Endothelial cell (in vitro differentiated cells): ENCODE data around the gene ARMH4. TPM values are rescaled to one million over a fixed set of nuclear protein-coding genes. Genes with fewer than 3 reads are reported as not detected.

Experiments
- DNase-seq: peaks from one replicate; pipeline ENCODE4 v3.0.0; 2021; ENCODE audit warnings: low spot score
- H3K27ac Mint-ChIP-seq: one replicate; pipeline ENCODE4 v1.8.0; 2021; ENCODE audit warnings: mixed read lengths, inconsistent platforms; ENCODE audit not compliant: unreplicated experiment
- H3K27me3 Mint-ChIP-seq: one replicate; pipeline ENCODE4 v1.8.0; 2021; ENCODE audit warnings: mild to moderate bottlenecking, moderate library complexity, mixed read lengths, inconsistent platforms; ENCODE audit not compliant: unreplicated experiment
- H3K36me3 Mint-ChIP-seq: one replicate; pipeline ENCODE4 v1.8.0; 2021; ENCODE audit warnings: mild to moderate bottlenecking, low read depth, mixed read lengths, inconsistent platforms; ENCODE audit not compliant: unreplicated experiment
- H3K4me1 Mint-ChIP-seq: one replicate; pipeline ENCODE4 v1.8.0; 2021; ENCODE audit warnings: mild to moderate bottlenecking, mixed read lengths, inconsistent platforms; ENCODE audit not compliant: unreplicated experiment
- H3K4me3 Mint-ChIP-seq: one replicate; pipeline ENCODE4 v1.8.0; 2021; ENCODE audit warnings: mild to moderate bottlenecking, mixed read lengths, inconsistent platforms; ENCODE audit not compliant: unreplicated experiment
- H3K9me3 Mint-ChIP-seq: one replicate; pipeline ENCODE4 v1.8.0; 2021; ENCODE audit warnings: mixed read lengths, inconsistent platforms; ENCODE audit not compliant: unreplicated experiment
- total RNA-seq: library from RNA; stranded (reverse); fragmentation: NEBNext Ultra II Directional; extraction: Animal tissue kit (Norgen Biotek cat#: 25700); gene quantifications from one replicate; pipeline ENCODE4 v1.2.1, GENCODE V29; 2021; ENCODE audit not compliant: unreplicated experiment
- TF ChIP-seq, protein P1 (sequence below): fragments of 200-600 bp; sonication (generic); IDR thresholded peaks from one replicate; pipeline ENCODE4 v1.5.0; 2021; ENCODE audit warnings: antibody characterized with exemption; ENCODE audit not compliant: unreplicated experiment

ARMH4 gene
- total RNA-seq, 1 donor from 2014 or later = 10.5 TPM

DNA sequence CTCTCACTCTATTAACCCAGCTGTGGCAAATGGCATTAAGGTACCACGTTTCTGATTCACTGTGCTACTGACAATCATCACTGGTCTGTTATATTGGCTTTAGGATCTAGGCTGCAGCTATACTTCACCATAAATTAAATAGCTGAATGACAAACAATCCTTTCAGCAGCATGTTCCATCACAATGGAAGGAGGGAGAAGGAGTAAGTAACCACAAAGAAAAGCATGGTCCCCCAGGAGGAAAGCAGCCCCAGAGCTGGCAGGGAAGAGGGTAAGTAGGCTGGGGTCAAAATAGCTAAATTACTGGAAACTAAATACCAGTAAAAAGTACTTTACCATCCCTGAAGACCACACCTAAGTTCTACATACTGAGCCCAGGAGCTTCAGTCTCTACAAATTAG lies 2.8 kb downstream of the ARMH4 start:
- H3K9me3 Mint-ChIP-seq = no peaks in the 10 kb centered on the region
- TF ChIP-seq, protein P1, sequence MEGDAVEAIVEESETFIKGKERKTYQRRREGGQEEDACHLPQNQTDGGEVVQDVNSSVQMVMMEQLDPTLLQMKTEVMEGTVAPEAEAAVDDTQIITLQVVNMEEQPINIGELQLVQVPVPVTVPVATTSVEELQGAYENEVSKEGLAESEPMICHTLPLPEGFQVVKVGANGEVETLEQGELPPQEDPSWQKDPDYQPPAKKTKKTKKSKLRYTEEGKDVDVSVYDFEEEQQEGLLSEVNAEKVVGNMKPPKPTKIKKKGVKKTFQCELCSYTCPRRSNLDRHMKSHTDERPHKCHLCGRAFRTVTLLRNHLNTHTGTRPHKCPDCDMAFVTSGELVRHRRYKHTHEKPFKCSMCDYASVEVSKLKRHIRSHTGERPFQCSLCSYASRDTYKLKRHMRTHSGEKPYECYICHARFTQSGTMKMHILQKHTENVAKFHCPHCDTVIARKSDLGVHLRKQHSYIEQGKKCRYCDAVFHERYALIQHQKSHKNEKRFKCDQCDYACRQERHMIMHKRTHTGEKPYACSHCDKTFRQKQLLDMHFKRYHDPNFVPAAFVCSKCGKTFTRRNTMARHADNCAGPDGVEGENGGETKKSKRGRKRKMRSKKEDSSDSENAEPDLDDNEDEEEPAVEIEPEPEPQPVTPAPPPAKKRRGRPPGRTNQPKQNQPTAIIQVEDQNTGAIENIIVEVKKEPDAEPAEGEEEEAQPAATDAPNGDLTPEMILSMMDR = no peak
- peaks cover 10% of the 10 kb centered on the region for H3K4me1 Mint-ChIP-seq

DNA sequence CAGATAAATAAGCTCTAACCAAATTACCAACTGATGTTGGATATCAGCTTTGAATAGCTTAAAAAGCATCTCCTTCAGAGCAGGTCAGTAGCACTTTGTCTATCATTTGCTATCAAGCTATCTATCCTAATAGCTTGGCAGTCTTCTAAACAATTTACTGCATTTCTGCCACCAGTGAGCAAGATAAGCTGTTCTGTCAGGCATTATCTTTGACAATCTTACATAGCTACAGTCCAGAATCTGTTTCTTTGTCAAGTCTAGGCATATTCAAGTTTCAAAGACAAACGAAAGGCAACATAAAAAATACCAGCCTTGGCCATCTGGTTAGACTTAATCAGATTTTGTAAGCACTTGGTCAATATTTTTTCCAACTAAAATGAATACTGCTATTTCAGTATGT lies 5.6 kb downstream of the ARMH4 start:
- no peak for DNase-seq
- peaks cover 5% of the 10 kb centered on the region for H3K4me1 Mint-ChIP-seq
- H3K9me3 Mint-ChIP-seq = no peaks in the 10 kb centered on the region
- H3K27ac Mint-ChIP-seq = no peak overlapping the region
- H3K36me3 Mint-ChIP-seq = no peaks in the 10 kb centered on the region
- H3K27me3 Mint-ChIP-seq = peaks cover 3% of the 10 kb centered on the region
- TF ChIP-seq, protein P1 = no peak
- H3K4me3 Mint-ChIP-seq = no peak overlapping the region

More for the DNA sequence above, 2.8 kb downstream of the ARMH4 start:
- Mint-ChIP-seq H3K27ac (no peak overlapping the region), H3K36me3 (no peaks in the 10 kb centered on the region), H3K27me3 (peaks cover 3% of the 10 kb centered on the region), H3K4me3 (no peak overlapping the region)
- DNase-seq = no peak

DNA sequence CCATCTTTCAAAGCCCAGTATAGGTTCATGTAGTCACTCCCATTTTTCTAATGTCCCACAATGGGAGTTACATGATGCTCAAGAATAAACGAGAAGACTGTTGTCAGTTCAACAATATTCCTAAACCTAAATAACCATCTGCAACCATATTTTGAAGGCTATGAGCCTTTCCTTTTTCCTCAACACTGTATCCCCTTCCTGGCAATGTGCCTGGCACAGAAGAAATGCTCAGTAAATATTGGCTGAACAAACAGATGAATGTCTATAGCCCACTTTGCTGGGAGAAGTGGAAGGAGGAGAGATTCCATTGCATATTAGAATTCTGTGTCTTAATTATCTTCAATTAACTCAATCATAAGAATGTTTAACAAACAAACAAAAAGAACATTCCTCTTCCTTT lies 6.1 kb downstream of the ARMH4 start:
- H3K27me3 Mint-ChIP-seq = peaks cover 3% of the 10 kb centered on the region
- no peak for DNase-seq
- H3K36me3 Mint-ChIP-seq = no peaks in the 10 kb centered on the region
- peaks cover under 1% of the 10 kb centered on the region for H3K4me1 Mint-ChIP-seq
- TF ChIP-seq, protein P1 = no peak
- no peak overlapping the region for H3K27ac Mint-ChIP-seq
- no peaks in the 10 kb centered on the region for H3K9me3 Mint-ChIP-seq
- H3K4me3 Mint-ChIP-seq = no peak overlapping the region

DNA sequence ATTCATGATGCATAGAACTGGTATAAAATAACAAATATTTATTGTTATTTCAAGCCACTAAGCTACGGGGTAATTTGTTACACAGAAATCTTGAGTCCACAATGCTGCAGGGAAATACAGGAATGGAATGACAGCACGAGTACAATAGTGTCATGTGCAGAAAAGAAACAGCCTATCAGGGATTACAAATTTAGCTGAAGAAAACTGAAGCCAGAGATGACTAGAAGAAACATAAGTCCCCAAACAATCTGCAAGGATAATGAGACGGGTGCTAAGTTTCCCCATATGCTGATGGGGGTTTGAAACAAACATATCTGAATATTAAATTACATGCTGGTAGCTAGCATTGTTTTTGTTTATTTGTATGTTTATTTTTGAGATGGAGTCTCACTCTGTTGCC lies 8.9 kb downstream of the ARMH4 start:
- H3K4me1 Mint-ChIP-seq = no peaks in the 10 kb centered on the region
- no peaks in the 10 kb centered on the region for H3K9me3 Mint-ChIP-seq
- H3K36me3 Mint-ChIP-seq = no peaks in the 10 kb centered on the region
- TF ChIP-seq, protein P1 = no peak
- no peak overlapping the region for H3K27ac Mint-ChIP-seq
- DNase-seq = no peak
- no peaks in the 10 kb centered on the region for H3K27me3 Mint-ChIP-seq
- H3K4me3 Mint-ChIP-seq = no peak overlapping the region

DNA sequence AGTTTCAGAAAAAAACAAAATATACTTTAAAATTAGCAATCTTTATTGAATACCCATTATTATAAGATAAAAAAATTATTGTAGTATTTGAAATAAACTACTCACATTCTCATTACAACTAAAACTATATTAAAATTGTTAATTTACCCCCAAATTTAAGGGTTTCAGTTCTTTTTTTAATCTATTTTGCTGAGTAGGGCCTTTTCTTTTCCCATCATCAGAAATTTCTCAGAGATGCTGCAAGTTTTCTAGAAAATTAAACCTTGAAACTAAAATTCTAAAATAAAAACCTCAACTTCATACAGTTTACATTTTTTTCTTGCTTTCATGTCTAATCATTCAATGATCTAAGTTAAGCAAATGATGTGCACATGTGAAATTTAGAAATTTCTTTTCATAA lies 10.1 kb downstream of the ARMH4 start:
- Mint-ChIP-seq H3K9me3 (no peaks in the 10 kb centered on the region), H3K27ac (no peak overlapping the region), H3K27me3 (no peaks in the 10 kb centered on the region), H3K4me3 (no peak overlapping the region), H3K4me1 (no peaks in the 10 kb centered on the region), H3K36me3 (no peaks in the 10 kb centered on the region)
- TF ChIP-seq, protein P1 = no peak
- DNase-seq = no peak
